Umbilical cord (tissue), 2 donors: ENCODE measurements around the gene RASGRP1. TPM values are rescaled to one million over a fixed set of nuclear protein-coding genes. Genes with fewer than 3 reads are reported as not detected.

Source experiments
- DNase-seq: peaks from one replicate; pipeline ENCODE4 v3.0.0-alpha.2; 2015; ENCODE audit warnings: low spot score
- total RNA-seq: library from RNA; depleted of rRNA; stranded (reverse); fragments of >200 nt; gene quantifications from one replicate; pipeline ENCODE4 v1.2.3, GENCODE V29; 2014; ENCODE audit warnings: low replicate concordance; ENCODE audit not compliant: insufficient read depth

Gene RASGRP1
- total RNA-seq, 1 donor from 2014 or later, result 4.6 TPM

DNA sequence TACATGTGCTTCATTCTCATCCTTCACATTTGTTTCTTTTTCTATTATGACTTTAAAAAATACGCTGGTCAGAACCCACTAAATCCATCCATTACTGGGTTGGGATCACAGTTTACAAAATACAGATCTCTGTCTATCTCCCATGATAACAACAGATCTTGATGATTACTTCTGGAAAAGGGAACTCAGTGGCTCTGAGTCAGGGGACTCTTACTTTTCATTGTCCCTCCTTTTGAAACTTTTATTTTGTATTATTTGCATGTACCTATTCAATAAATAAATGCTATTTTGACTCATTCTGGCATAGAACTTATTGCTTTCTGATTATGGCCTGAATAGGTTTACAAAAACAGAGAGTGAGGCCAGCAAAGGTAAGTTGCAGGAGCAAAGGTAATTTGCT is 11.6 kb upstream of the RASGRP1 start:
- DNase-seq, result no peak

DNA sequence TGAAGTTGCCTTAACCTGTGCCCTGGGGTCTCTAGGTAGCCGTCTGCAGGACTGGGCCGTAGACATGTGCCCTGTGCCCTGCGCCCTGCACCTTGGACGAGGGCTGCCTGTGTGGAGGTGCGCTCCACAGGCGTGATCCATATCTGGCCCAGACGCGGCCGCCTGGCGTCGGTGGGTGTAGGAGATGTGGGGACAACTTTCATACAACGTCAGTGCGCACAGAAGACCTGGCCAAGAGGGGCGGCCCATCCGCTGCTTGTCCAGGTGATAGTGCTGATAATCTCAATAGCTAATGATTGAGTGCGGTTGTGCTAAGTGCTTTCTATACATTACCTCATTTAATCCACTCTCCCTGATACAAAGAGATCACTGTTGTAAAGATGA is 665 bp upstream of the RASGRP1 start:
- no peak for DNase-seq

DNA sequence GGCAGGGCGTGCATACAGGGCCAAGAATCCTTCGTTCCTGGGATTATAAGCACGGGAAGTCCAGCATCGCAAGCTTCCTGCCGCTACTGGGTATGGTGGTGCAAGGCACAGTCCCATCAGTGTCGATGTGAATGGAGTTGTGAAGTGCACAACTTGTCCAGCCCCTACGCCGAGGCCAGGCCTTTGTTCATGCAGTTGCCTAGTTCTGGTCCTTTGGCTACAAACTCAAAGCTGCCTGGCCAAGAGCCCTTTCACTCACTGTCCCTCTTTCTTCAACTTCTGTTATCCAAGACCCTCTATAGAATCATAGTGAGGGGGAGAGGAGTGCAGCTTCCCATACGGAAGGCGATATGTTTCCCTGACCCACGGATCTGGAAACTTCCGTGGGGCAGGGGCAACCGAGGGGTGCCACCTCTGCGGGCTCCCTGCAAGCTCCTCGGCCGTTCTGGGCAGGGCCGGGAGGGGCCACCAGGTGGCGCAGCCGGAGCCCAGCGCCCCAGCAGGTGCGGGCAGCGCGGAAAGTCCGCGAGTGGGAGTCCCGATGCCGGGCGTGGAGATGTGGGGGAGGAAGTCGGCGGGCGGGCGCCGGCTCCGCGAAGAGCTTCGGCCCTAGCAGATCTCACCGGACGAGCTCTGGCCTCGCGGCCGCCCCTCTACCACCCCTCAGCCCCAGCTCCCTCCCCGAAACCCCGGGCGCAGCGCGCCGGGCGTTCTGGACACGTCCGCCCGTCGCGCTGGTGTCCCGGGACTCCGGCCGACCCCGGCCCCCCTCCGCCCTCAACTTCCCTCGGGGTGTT is 693 bp downstream of the RASGRP1 start:
- peak; percentile 31 for DNase-seq

DNA sequence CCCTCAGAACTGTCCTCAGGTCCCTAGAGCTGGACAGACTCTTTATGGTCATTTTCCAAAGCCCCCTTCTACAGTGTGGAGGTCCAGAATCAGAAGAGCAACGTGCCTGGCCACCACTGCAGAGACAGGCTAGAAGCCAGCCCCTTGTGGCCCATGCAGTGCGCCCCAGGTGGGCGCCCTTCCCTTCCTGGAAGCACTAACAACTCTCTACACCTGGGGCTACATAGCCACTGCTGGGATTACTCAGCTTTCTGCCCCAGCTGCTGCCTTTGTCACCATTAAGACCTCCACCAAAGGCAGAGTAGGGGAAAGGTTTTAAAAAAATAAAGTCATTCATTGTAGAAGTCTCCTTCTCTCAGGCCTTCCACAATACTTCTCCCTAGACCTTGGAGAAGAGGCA is 2.3 kb downstream of the RASGRP1 start:
- DNase-seq, result no peak

DNA sequence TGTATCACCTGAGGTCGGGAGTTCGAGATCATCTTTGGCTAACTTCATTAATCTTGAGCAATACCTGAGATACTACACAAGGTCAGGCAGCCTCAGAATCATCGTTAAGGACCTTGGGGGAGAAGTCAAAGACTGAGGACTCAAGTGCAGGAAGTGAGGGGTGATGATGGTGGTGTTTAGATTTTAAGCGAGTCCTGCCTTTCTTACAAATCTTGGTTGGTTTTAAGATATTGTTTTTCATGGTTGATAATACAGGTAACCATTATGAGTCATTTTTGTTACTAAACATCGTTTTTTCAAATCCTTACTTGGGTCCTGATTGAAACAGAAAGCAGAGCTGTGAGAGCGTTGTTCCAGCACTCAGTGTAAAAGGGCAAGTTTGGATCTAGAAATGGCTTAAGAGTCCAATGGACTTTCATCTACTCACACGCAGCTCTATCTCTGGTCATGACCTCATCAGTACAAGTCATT is 4.1 kb downstream of the RASGRP1 start:
- no peak for DNase-seq

DNA sequence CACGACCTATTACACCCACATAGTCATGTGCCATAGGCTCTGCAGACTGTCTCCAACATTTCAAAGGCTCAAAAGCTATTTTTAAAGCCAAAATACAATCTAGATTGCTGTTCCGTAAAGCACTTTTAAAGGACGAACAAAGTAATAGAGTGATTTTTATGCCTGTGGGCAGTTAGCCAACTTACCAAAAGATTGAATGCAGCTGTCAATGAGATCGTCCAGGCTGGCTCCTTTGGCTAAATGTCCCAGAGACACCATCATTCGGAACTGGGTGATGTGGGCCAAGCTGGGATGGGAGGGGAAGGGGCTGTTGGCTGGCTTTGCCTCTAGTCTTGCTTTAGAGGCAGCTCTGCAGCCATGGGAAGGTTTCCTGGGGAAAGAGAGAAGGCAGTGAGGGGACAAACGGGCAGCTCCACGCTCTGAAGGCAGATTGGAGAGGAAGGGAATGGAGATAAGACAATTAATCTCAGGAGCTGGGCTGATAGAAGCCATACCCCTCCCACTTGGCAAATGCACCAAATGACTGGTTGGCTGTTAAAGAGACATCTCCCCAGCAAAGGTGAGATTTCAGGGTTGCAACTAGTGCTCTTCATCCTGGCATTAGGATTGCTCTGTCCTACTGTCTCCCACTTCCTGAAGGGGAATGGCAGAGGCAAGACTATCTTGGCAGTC is 4.8 kb downstream of the RASGRP1 start:
- DNase-seq, result peak; percentile 43

DNA sequence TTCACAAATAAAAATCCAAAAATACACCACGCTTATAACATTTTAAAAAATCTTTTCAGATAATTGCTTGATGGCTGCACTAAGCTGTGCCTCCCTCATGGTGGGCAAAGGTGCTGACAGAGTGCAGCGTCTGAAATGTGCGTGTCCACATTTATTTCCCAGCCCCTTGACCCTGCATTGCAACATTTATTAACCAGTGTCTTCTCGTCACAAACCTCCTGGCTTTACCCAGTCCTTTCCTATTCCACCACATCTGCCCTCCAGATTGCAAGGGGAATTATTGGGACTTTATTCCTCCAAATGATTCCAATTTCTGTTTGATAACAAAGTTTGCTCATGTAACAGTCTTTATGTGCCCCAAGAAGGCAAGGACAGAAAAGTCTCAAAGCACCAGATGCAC is 5.5 kb downstream of the RASGRP1 start:
- no peak for DNase-seq

DNA sequence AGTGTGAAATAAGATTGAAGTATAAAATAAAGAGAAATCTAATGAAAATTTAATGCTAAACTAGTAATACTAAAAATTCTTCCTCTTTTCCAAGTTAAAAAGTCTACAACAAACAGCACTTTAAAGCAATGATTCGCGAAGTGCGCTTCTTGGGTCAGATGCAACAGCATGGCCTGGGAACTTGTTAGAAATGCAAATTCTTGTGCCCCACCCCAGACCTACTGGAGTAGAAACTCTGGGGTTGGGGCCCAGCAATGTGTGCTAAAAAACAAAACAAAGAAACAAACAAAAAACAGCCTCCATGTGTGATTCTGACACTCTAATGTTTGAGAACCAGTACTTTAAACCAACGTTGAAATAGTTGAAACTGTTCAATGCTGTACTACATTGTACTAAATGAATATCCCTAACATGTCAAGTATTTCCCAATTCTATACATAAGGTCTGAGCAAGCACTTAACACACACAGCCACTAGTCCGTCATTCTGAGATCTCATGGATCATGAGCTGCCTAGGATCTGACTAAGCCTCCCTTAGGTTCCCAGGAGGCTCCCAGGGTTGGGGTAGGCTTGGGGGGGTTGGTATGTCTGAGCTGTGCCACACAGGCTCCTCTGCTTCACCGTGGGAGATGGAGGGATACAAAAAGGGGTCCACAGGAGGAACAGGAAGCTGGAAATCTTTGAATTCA is 6.1 kb downstream of the RASGRP1 start:
- DNase-seq, result no peak

DNA sequence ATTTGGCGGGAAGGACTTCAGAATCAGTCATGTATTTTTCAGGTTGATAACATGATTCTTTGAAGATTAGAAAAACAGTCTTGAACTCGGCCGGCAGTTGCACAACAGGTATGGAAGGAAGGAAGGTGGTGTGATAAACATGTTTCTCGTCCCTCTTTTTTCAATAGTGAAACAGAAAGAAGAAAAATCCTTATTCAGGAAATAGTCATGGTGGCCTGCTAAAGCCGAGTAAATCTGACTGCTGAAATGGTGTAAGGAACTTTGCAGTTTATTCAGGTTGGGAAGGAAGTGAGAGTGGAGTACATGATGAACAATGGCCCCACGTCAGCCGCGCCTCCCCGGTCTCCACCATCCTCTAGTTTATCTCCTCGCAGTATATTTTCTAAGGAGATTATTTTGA is 6.7 kb downstream of the RASGRP1 start:
- DNase-seq, result no peak

DNA sequence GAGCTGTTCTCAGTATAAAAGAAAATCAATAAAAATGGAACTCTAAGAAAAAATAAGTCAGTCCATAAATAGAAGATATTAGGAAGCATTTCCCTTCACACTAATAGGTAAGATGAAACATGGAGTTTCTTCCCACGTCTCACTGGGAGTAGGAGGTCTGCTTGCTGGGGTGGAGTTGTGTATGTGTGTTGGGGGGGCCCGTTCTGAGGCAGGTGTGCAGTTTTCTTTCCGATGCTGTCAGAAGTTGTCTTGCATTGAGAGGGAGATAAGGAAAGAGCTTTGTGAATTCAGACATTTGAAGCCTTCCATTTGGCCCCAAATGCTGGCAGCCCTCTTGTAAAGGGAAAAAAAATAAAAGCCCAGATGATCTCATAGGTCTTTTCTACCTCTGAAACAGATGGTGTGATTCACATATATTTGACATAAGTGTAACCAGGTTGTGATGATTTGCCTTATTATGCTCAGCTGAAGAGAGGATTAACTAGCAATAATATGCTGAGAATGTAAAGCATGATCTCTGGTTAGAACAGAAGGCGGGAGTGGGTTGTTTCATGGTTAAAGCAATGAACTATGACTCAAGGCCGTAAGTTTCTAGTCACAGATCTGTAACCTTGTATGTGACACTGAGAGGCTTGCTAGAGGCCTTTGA is 8.8 kb downstream of the RASGRP1 start:
- peak; percentile 31 for DNase-seq

DNA sequence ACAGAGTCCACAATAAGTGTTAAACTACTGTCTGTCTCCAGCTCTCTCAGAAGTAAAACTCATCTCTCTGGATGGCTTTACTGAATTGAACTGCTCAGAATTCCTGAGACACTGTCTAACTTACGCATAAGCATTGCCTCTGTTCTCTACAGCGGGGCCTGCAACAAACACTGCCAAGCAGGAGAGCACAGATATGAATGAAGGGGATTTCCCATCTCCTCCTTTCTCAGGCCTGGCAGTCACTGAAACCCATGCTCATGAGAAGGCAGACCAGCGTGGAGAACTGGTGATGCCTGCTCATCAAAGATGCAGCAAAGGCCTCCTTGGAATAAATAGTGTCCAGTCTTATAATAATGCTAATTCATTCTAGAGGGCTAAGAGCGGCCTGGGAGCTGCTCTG is 10.3 kb downstream of the RASGRP1 start:
- DNase-seq, result peak; percentile 58

DNA sequence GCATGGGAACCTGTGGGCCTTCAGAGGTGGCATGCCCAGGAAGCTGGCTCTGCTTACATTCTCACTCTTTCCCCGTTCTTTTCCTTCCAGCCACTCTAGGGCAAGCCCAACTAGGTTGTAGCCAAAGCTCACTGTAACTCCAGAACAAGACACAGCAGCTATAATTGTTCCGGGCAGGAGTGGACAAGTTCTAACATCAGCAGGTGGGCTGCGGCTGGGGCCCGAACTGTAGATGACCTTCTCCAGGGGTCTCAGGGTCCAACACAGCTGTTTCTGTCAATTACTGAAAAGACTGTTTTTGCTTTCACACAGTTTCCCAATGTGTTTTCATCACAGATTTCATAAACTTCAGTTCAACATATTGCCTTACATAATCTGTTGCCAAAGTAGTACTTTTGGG is 11.5 kb downstream of the RASGRP1 start:
- no peak for DNase-seq

DNA sequence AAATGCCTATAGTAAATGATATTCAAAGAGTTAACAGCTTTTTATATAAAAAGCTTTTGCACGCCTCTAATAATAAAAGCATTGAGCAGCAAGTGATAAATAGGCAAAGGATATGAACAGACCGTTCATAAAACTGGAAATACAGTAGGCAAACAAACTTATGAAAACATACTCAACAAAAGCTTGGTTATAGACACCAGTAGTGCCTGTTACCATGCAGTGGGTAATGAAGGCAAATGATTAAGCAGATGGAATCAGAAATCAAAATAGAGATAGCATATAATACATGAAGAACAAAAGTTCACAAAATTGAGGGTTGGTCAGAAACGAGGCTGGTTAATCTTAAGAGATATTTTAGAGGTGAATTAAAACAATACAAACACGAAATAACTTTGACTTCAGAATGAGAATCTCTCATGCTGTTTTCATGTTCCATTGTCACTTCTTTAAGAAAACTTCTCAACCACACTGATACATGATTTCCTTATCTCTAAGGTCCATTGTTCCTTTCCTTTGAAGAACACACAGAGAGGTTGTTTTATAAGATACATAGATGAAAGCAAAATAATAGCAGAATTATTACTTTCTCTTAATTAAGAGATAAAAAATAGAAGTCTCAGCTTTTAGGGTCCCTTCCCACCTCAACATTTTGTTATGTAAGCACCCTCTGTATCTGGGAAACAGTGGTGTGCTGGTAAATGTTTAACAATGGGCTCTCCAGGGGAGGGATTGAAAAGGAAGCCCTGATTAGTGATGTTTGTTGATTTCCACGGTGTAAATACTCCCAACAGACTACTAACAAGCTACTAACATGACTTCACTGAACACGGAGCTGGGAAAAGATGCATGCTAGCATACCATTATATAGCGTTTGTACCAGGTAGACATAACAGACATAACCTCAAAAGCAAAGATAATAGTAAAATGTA is 12.6 kb downstream of the RASGRP1 start:
- DNase-seq, result no peak

DNA sequence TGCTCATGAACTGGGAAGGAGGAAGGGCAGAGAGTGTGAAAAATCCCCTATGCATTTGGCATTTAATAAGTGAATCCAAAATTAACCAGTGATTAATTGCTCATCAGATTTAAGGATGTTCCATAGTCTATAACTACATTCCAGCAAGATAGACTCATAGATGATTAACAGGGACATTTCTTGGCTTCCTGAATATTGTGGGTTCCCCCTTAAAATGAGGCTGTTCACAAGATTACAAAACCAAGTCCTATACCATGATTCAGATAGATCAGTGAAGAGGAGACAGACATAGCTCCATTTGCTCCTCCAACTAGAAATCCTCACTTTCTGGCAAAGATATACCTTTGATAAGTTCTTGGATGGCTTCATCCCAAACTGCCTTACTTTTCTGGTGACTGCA is 15.4 kb downstream of the RASGRP1 start:
- no peak for DNase-seq

DNA sequence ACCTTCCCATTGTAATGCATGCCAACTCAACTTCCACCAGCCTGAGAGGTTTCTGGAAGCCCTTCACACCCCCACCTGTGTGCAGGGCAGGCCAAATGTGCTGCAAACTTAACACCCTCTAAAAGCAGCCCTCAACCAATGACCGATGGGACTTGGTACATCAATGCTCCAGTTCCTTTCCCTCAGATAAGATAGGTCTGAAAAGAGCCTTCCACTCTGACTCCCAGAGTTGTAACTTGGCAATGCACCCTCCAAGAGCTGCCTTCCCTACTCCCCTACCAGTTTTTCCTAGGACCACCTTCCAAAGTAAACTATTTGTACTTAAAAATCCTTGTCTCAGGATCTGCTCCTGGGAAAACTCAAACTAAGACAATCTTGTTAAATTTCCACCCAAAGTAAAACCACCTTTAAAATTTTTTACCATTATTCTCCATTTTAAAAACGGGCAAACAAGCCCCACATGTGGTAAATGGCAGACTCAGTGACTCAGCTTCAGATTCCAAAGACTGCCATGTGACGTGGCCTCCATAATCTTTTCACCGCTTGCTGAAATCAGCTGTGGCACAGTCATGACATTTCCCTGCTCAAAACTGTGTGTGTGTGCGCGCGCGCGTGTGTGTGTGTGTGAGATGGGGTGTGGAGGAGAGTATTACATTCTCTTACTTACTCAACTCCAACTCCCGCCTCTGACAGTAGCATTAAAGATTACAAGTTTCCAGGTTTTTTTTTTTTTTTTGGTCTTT is 17.2 kb downstream of the RASGRP1 start:
- no peak for DNase-seq

DNA sequence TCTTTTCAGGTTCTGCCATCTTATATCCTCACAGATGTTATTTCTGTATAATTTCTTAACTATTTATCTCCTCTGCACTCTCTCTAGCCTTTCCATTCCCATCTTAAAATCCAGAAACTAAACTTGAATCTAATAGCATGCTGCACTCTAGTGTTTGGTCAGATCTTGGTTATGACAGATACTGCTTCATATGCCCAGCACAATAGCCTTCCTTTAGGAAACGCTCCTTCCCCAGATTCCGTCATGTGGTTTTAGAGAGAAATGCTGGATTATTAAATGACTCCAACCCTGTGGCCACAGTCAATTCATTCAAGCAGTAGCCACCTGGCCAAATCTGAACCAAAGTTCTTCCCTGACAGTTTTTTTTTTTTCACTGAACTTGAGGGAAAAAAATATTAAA is 19.4 kb downstream of the RASGRP1 start:
- no peak for DNase-seq

DNA sequence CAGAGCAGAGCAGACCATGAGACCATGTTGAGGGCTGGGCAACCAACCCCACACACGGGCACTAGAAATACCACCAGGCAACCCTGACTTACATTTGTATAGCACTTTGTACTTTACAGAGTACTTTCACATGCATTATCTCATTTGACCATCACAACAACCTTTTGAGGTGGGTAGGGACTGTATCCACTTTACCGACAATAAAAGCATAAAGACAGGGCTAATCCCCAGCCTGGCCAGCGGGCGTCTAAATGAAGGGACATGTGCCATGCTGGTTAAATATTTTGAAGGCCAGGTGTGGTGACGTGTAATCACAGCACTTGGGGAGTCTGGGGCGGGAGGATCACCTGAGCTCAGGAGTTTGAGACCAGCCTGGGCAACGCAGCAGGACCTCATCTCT is 23.6 kb downstream of the RASGRP1 start:
- no peak for DNase-seq

DNA sequence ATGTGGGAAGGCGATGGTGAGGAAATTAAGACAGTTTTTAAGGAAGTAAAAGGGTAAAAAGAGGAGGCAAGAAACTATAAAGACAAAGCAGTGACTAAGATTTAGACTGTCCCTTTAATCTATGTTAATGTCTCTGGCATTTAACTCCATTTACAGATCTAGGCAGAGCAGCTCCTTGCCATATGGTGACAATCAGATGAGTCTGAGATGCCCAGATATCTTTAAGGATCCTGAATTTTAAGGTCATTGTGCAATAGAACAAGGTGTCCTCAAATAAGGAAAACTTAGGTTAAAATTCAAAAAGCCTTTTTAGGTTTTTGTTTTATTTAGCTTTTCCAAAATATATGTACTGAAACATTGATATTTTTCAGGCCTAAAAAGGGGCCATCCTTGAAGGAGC is 24.1 kb downstream of the RASGRP1 start:
- no peak for DNase-seq

DNA sequence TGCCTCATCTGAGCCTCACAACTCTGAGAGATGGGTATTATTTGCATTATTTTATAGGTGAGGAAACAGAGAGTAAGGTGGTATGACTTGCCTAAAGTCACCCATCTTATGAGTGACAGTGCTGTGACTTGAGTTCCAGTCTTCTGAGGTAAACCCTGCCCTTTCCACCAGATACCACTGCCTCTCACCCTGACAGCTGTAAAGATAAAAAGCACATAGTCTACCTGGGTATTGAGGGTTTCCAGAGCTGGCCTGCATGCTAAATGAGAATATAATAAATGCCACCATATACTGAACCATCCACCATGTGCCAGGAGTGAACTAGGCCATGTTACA is 25.6 kb downstream of the RASGRP1 start:
- DNase-seq, result no peak

DNA sequence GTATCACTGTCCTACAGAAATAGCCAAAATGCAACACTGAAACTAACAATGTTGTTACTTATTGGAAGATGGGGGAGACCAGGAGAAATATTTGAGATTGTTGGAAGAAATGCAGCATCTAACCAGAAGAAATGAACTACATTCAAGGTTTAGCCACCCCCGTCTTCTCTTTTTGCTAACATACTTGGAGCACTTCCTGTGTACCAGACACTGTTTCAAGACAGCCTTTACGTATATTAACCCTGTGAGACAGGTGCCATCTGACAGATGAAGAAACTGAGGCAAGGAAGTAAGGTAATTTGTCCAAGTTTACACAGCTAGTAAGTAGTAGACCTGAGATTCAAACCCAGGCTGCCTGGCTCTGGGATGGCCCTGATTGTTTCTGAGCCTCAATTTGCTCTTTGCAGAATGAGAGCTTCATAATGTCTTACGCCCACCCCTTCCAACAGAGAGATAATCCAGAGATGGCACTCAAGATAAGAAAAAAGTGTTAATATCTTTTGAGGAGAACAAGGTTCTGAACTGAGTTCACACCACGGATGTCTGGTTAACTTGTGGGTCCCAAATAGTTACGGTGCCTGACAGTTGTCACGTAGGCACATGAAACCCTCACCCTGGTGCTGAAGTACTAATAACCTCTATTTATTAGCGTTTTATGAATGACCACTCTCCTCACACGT is 26.1 kb downstream of the RASGRP1 start:
- DNase-seq, result no peak
